HL-60 (cell line): Measurements from ENCODE around the gene ZFAND2B.

Experiments used
- SPI1 ChIP-seq: IDR thresholded peaks from 2 replicates; pipeline ENCODE4 v1.6.1; 2012; ENCODE audit warnings: low read depth, mild to moderate bottlenecking, borderline replicate concordance
- TF ChIP-seq, protein P1 (sequence below): IDR thresholded peaks from one replicate; pipeline ENCODE4 v1.5.1; 2011; ENCODE audit warnings: low read length, control low read depth, inconsistent platforms; ENCODE audit not compliant: insufficient read depth
- TF ChIP-seq, protein P2 (sequence below): IDR thresholded peaks from 2 replicates; pipeline ENCODE4 v1.6.1; 2012; ENCODE audit warnings: low read depth; ENCODE audit not compliant: insufficient replicate concordance

DNA sequence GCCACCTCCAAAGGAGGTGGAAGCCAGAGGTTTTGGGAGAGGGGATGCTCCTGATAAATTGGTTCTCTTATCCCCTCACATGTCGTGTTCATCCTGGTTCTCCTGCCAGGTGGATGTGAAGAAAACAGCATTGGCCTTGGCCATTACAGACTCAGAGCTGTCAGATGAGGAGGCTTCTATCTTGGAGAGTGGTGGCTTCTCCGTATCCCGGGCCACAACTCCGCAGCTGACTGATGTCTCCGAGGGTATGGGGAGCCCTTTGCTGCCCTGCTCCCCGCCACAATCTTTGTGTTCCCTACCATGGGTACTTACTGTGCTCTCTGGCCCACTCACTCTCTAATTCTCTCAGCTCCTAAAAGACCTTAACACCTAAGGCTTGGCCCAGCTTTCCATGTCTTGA lies 25.1 kb upstream of the ZFAND2B start:
- TF ChIP-seq, protein P1, sequence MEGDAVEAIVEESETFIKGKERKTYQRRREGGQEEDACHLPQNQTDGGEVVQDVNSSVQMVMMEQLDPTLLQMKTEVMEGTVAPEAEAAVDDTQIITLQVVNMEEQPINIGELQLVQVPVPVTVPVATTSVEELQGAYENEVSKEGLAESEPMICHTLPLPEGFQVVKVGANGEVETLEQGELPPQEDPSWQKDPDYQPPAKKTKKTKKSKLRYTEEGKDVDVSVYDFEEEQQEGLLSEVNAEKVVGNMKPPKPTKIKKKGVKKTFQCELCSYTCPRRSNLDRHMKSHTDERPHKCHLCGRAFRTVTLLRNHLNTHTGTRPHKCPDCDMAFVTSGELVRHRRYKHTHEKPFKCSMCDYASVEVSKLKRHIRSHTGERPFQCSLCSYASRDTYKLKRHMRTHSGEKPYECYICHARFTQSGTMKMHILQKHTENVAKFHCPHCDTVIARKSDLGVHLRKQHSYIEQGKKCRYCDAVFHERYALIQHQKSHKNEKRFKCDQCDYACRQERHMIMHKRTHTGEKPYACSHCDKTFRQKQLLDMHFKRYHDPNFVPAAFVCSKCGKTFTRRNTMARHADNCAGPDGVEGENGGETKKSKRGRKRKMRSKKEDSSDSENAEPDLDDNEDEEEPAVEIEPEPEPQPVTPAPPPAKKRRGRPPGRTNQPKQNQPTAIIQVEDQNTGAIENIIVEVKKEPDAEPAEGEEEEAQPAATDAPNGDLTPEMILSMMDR: no peak
- TF ChIP-seq, protein P2, sequence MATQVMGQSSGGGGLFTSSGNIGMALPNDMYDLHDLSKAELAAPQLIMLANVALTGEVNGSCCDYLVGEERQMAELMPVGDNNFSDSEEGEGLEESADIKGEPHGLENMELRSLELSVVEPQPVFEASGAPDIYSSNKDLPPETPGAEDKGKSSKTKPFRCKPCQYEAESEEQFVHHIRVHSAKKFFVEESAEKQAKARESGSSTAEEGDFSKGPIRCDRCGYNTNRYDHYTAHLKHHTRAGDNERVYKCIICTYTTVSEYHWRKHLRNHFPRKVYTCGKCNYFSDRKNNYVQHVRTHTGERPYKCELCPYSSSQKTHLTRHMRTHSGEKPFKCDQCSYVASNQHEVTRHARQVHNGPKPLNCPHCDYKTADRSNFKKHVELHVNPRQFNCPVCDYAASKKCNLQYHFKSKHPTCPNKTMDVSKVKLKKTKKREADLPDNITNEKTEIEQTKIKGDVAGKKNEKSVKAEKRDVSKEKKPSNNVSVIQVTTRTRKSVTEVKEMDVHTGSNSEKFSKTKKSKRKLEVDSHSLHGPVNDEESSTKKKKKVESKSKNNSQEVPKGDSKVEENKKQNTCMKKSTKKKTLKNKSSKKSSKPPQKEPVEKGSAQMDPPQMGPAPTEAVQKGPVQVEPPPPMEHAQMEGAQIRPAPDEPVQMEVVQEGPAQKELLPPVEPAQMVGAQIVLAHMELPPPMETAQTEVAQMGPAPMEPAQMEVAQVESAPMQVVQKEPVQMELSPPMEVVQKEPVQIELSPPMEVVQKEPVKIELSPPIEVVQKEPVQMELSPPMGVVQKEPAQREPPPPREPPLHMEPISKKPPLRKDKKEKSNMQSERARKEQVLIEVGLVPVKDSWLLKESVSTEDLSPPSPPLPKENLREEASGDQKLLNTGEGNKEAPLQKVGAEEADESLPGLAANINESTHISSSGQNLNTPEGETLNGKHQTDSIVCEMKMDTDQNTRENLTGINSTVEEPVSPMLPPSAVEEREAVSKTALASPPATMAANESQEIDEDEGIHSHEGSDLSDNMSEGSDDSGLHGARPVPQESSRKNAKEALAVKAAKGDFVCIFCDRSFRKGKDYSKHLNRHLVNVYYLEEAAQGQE: no peak
- TF ChIP-seq SPI1: no peak
